LNCAP (cell line): Measurements from ENCODE around the gene PPP1R3F.

Source experiments
- CTCF ChIP-seq: fragments of 450-650 bp; IDR thresholded peaks from 2 replicates; pipeline ENCODE4 v1.5.1; 2017; ENCODE audit warnings: mild to moderate bottlenecking

PPP1R3F gene

GRCh38 chrX:49257846-49258748, 11.5 kb upstream of the PPP1R3F start:
- no peak for TF ChIP-seq CTCF

DNA sequence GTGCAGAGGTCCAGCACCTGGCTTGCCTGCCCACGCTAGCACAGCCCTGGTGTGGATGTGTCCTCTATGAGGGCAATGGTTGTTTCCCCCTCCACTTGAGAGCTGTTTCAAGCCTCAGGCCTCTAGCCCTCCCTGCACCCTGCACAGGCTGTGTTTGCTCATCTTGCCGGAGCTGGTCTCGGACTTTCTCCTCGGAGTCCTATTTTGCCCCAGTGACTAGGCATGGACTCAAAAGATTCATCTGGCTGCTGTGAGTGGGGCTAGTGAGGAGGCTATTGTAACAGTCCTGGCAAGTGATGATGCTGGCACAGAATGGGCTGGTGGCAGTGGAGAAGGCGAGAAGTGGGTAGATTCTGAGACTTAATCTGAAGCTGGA, 10.9 kb upstream of the PPP1R3F start:
- TF ChIP-seq CTCF = no peak

- TF ChIP-seq CTCF = no peak
Measured at GRCh38 chrX:49260221-49260985, 9.2 kb upstream of the PPP1R3F start.

- no peak for TF ChIP-seq CTCF
Measured at GRCh38 chrX:49262603-49263002, 7.0 kb upstream of the PPP1R3F start.

DNA sequence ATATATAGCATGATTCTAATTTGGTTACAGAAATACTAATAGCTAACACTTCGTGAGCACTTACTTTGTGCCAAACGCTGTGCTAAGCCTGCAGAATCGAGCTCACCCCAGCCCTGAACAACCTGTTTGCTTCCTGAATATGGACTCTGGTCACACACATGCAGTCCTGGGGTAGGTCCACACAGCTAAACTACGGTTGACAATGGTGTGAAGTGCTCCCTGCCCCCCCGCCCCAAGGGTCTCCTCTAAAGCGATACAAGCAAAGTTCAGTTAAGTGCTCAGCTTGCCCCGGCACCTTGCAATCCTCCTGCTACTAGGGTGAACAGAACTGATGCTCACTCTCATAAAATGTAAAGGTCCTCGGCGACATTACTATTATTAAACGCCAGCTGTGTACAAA, 6.0 kb upstream of the PPP1R3F start:
- no peak for TF ChIP-seq CTCF

DNA sequence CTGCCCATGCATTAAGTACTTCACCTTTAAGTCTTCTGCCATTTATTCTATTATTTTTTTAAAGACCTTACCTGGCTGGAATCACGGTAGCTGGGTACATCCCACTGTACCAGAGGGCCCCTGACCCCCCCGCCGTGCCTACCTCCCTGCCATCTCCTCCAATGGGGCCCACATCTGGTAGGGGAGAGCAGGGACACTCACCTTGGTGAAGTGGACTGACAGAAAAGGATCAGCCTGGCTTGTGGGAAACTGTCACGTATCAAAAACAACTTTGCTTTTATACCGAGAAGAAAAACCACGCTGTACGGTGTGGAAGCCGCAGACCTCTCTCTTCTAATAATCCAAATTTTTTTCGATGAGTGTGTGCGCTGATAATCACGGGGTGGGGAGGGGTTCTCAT, 5.1 kb upstream of the PPP1R3F start, which contains the start of gene FOXP3:
FOXP3 (minus strand) TSS at position 251 of the 400 bp plus-strand sequence. CDS start 6,205 bp downstream, outside the sequence.
- no peak for TF ChIP-seq CTCF

DNA sequence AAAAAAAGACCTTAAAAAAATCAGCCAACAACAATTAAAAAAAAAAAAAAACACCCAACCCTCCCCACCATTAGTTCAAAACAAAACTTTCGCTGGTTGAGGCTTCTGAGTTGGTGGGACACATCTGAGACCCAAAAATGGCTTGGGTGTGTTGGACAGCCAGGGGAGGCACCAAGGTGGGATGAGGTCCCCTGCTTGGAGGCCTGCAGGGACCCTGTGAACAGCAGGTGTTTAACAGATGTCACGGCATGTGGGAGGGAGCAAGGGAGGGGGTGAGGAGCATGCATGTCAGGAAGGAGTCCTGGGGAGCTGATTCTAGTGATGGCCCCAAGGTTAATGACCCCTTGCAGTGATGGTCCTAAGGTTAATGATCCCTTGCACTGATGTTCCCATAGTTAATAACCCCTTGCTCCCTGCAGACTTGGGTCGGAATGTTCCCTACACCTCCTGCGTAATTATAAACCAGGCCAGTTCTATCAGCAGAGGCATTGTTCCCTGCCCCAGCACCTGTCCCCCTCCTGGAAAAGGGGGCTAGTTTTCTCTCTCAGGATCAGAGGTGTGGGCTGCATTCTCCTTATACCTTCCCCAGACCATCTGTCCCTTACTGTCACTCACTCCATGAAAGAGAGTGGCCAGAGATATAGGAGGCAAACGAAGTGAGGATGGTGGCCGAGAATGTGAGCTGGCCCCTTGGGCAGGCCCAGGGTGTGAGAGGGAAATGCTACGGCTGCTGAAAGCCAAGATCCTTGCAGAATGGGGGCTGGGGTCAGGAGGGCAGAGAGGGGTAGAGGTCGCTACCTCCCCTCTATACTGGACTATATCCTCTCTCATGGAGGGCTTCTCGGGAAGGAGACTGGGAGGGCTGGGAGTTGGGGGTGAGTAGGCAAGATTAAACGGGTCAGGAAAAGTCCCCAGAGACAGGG, 2.8 kb upstream of the PPP1R3F start:
- TF ChIP-seq CTCF = no peak
